NCI-H69 (cell line): Measurements from ENCODE around the gene MDH2.
"Not testable (repeated sequence)": the region's sequence is repeated elsewhere in the genome, so short reads cannot be mapped to it uniquely, and the experiment has no call there.

Experiments
- DNase-seq: peaks from one replicate; lab custom pipeline; 2025; lab: John Stamatoyannopoulos, UW

The MDH2 gene

DNA sequence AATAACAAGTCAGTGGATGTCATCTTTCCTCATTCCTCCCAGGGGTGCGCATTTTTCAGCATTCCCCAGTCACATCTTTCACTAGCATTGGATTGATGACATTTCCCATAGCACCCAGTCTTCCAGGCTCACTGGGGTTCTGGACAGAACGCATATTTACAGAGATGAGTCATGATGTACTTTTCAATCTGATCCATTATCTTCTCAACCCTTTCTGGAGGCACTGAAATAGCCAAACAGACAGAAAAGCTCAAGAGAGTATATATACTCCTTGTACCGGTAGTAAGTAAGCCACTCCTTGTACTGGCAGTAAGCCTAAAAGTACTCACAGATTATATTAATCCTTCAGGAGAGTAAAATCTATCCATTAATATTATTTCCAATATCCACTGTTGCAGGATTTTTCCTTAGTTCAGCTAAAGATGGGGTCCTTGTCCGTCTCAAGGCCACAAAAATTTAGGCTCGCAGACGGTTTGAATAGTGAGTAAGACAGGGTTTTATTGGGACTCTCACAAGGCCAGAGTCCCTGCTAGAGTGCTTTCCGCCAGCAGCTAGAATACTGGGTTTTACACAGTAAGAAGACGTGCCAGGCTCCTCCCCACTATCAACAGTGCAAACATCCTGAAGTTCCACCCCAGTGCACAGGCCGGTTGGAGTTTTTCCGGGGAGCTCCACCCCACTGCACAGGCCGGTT, 60.8 kb downstream of the MDH2 start:
- DNase-seq: peak; percentile 86

DNA sequence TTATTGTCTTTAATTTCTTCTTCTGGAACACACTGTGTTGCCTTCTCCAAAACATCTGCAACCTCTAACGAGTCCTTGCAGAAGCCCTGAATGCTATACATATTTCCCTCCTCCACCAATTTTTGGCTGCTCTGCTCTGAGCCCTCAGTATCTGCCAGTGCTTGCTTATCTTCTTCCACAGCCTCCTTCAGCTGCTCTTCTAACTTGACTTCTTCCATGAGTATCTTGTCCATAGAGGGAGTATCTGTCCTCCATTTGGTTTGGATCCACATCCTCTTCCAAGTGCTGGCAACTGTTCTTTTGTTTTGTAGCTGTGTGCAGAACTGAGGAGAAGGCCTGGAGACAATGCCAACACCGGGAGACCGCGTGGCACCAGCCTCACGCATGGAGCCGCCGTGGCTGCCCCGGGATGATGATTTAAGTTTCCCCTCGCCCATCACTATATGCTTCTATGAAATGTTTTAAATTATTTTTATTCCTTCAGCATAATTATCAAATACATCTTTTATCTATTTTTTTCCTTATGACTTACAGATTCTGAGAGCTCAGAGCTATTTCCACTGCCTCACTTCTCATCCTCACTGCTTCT, 65.2 kb downstream of the MDH2 start:
- peak; percentile 85 for DNase-seq

DNA sequence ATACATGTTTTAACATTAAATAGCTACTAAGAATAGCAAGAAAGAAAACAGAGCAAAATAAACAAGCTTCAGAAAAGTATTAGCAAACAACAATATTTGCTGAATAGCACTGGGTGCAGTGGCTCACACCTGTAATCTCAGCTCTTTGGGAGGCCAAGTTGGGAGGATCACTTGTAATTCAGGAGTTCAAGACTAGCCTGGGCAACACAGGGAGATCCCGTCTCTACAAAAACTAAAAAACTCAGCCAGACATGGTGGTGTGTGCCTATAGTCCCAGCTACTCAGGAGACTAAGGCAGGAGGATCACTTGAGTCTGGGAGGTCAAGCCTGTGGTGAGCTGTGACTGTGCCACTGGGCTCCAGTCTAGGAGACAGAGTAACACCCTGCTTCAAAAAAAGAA, 66.8 kb downstream of the MDH2 start:
- DNase-seq: not testable (repeated sequence)
